AG04450 (cell line): Measurements from ENCODE around the gene TIMM8B. TPM values are rescaled to one million over a fixed set of nuclear protein-coding genes. Genes with fewer than 3 reads are reported as not detected.

Experiments
- CTCF ChIA-PET: fragments of 300-600, 350-600 bp; formaldehyde crosslinking; extraction: SDS; loops from one replicate; lab custom pipeline; 2022; ENCODE audit warnings: antibody characterized with exemption, inconsistent platforms; lab: Charles Lee
- POLR2A ChIA-PET: fragments of 350-600 bp; formaldehyde crosslinking; extraction: SDS; loops from one replicate; lab custom pipeline; 2021; ENCODE audit warnings: antibody characterized with exemption, inconsistent platforms; lab: Yijun Ruan, JAX
- DNase-seq: peaks from one replicate; pipeline ENCODE4 v3.0.0-alpha.2; 2011; ENCODE audit warnings: low read depth, low spot score
- H3K27ac ChIP-seq: one replicate; pipeline ENCODE4 v1.5.1; 2012; ENCODE audit warnings: low read depth, low read length, control low read depth
- H3K27me3 ChIP-seq: one replicate; pipeline ENCODE4 v1.6.0; 2012; ENCODE audit warnings: low read length; ENCODE audit not compliant: control insufficient read depth, insufficient read depth
- H3K4me3 ChIP-seq: 2 replicates; pipeline ENCODE4 v1.5.1; 2011; ENCODE audit warnings: mild to moderate bottlenecking, low read depth, low read length, control low read depth
- H3K9me3 ChIP-seq: 2 replicates; pipeline ENCODE4 v1.5.1; 2012; ENCODE audit warnings: low read length; ENCODE audit not compliant: control insufficient read depth, insufficient read depth
- polyA plus RNA-seq: library from polyadenylated mRNA; depleted of rRNA; stranded (reverse); fragments of >200 nt; gene quantifications from 2 replicates; pipeline ENCODE4 v1.2.3, GENCODE V29; 2011
- TF ChIP-seq, protein P1 (sequence below): IDR thresholded peaks from 2 replicates; pipeline ENCODE4 v1.5.1; 2011; ENCODE audit warnings: low read depth, low read length, control low read depth, inconsistent platforms

The TIMM8B gene
- polyA plus RNA-seq, 1 experiment = 106 TPM

DNA sequence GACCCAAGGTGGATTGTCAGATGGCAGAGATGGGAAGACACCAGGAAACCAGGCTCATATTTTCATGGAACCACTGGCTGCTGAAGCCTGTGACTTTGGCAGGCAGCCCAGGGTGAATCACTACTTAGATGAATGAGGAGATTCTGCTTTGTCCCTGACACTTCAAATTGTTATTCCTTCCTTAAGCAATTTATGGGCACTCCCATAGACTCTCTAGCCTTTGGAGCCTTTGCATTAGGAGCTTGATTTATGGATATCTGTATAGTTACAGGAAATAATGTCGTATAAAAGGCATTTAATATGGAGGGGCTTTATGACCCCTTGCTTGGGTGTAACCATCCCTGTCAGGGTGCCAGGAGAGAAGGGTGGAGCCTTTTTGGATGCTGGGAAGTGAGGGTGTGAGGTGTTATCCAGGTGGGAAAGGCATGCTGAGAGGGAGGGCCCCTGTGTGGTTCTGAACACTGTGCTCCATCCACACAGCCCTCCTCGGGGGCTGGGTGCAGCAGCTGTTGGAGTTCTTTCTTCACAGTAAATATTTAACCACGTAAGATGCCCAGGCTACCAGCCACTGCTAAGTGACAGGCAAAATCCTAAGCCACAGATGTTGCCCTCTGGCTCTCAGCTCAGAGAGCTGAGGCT lies 42.0 kb upstream of the TIMM8B start:
- DNase-seq = peak; percentile 10
- Histone ChIP-seq H3K9me3 (no peaks in the 10 kb centered on the region), H3K27me3 (no peaks in the 10 kb centered on the region), H3K4me3 (no peak overlapping the region), H3K27ac (no peak overlapping the region)
- TF ChIP-seq, protein P1, sequence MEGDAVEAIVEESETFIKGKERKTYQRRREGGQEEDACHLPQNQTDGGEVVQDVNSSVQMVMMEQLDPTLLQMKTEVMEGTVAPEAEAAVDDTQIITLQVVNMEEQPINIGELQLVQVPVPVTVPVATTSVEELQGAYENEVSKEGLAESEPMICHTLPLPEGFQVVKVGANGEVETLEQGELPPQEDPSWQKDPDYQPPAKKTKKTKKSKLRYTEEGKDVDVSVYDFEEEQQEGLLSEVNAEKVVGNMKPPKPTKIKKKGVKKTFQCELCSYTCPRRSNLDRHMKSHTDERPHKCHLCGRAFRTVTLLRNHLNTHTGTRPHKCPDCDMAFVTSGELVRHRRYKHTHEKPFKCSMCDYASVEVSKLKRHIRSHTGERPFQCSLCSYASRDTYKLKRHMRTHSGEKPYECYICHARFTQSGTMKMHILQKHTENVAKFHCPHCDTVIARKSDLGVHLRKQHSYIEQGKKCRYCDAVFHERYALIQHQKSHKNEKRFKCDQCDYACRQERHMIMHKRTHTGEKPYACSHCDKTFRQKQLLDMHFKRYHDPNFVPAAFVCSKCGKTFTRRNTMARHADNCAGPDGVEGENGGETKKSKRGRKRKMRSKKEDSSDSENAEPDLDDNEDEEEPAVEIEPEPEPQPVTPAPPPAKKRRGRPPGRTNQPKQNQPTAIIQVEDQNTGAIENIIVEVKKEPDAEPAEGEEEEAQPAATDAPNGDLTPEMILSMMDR = no peak
- POLR2A ChIA-PET = interaction anchor here (0.9 kb wide), 1 partner anchor 86 kb away, joined by 3 read pairs; no protein-coding TSS in a partner anchor
- CTCF ChIA-PET = interaction anchor here (1.0 to 7.4 kb wide), 2 partner anchors 15 to 47 kb away, joined by 3 to 60 read pairs; partner anchors contain the start of gene BCO2

DNA sequence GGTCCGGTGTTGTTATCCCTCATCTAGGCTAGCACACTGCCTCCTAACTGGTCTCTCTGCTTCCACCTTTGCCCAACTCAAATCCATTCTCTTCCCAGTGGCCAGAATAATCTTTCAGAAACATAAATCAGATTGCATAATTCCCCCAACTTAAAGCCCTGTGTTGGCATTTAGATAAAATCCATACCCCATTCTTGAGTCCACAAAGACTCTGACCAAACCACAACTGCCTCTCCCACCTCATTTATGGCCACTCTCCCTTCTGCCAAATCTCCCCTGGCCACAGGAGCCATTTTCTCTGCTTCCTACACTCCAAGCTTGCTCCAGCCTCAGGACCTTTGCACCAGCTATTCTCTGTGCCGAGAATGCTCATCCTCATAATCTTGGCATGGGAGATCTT lies 40.5 kb upstream of the TIMM8B start:
- H3K27ac ChIP-seq = no peak overlapping the region
- TF ChIP-seq, protein P1 = no peak
- ChIA-PET POLR2A (no interaction called here), CTCF (interaction anchor here (0.6 to 7.4 kb wide), 3 partner anchors 13 to 51 kb away, joined by 3 to 60 read pairs (median 4); partner anchors contain the start of gene BCO2)
- no peak overlapping the region for H3K4me3 ChIP-seq
- no peaks in the 10 kb centered on the region for H3K27me3 ChIP-seq
- no peaks in the 10 kb centered on the region for H3K9me3 ChIP-seq
- no peak for DNase-seq

GRCh38 chr11:112123129-112123528 lies 36.6 kb upstream of the TIMM8B start:
- Histone ChIP-seq H3K4me3 (no peak overlapping the region), H3K27ac (no peak overlapping the region), H3K27me3 (no peaks in the 10 kb centered on the region), H3K9me3 (no peaks in the 10 kb centered on the region)
- TF ChIP-seq, protein P1 = no peak
- DNase-seq = no peak
- ChIA-PET POLR2A (no interaction called here), CTCF (interaction anchor here (0.6 to 4.9 kb wide), 2 partner anchors 10 to 97 kb away, joined by 3 to 61 read pairs; no protein-coding TSS in a partner anchor)

- Histone ChIP-seq H3K27ac (no peak overlapping the region), H3K9me3 (no peaks in the 10 kb centered on the region), H3K4me3 (no peak overlapping the region), H3K27me3 (no peaks in the 10 kb centered on the region)
- CTCF ChIA-PET = interaction anchor here (0.6 to 4.9 kb wide), 2 partner anchors 9 to 98 kb away, joined by 3 to 61 read pairs; no protein-coding TSS in a partner anchor
- POLR2A ChIA-PET = interaction anchor here (1.3 kb wide), 1 partner anchor 36 kb away, joined by 3 read pairs; the partner anchor contains the start of genes SDHD and TIMM8B
- TF ChIP-seq, protein P1 = no peak
- no peak for DNase-seq
These were observed 35.5 kb upstream of the TIMM8B start for GRCh38 chr11:112121981-112122615.

GRCh38 chr11:112118176-112118575 lies 31.6 kb upstream of the TIMM8B start:
- H3K27ac ChIP-seq = no peak overlapping the region
- no peak for DNase-seq
- ChIA-PET POLR2A (no interaction called here), CTCF (interaction anchor here (0.6 kb wide), 1 partner anchor 162 kb away, joined by 4 read pairs; no protein-coding TSS in a partner anchor)
- TF ChIP-seq, protein P1 = no peak
- no peaks in the 10 kb centered on the region for H3K9me3 ChIP-seq
- H3K27me3 ChIP-seq = no peaks in the 10 kb centered on the region
- H3K4me3 ChIP-seq = no peak overlapping the region
